ENCODE measurements around the gene CASK.

CASK gene

GRCh38 chrX:41827886-41828285 lies 95.5 kb downstream of the CASK start:
- DNase-seq, result no peak

- DNase-seq, result no peak
Measured at GRCh38 chrX:41825796-41826195, 97.6 kb downstream of the CASK start.

- no peak for DNase-seq
Measured at GRCh38 chrX:41824551-41824950, 98.8 kb downstream of the CASK start.

- no peak for DNase-seq
Measured at GRCh38 chrX:41823402-41823801, 100.0 kb downstream of the CASK start.

GRCh38 chrX:41822892-41823291 lies 100.5 kb downstream of the CASK start:
- no peak for DNase-seq

- no peak for DNase-seq
Measured at GRCh38 chrX:41808047-41808446, 115.3 kb downstream of the CASK start.

- no peak for DNase-seq
Measured at GRCh38 chrX:41802958-41803357, 120.4 kb downstream of the CASK start.

- no peak for DNase-seq
Measured at GRCh38 chrX:41799661-41800060, 123.7 kb downstream of the CASK start.

- DNase-seq, result no peak
Measured at GRCh38 chrX:41796577-41796976, 126.8 kb downstream of the CASK start.

- DNase-seq, result no peak
Measured at GRCh38 chrX:41796046-41796445, 127.3 kb downstream of the CASK start.

- DNase-seq, result no peak
Measured at GRCh38 chrX:41789374-41789773, 134.0 kb downstream of the CASK start.

- no peak for DNase-seq
Measured at GRCh38 chrX:41785685-41786084, 137.7 kb downstream of the CASK start.

- no peak for DNase-seq
Measured at GRCh38 chrX:41781500-41781899, 141.9 kb downstream of the CASK start.

GRCh38 chrX:41779941-41780340 lies 143.4 kb downstream of the CASK start:
- no peak for DNase-seq

- DNase-seq, result no peak
Measured at GRCh38 chrX:41779030-41779564, 144.3 kb downstream of the CASK start.

- no peak for DNase-seq
Measured at GRCh38 chrX:41761702-41762101, 161.7 kb downstream of the CASK start.

- no peak for DNase-seq
Measured at GRCh38 chrX:41761169-41761568, 162.2 kb downstream of the CASK start.

GRCh38 chrX:41759817-41760216 lies 163.5 kb downstream of the CASK start:
- no peak for DNase-seq

- DNase-seq, result no peak
Measured at GRCh38 chrX:41758401-41758800, 165.0 kb downstream of the CASK start.

- DNase-seq, result no peak
Measured at GRCh38 chrX:41750716-41751115, 172.6 kb downstream of the CASK start.

GRCh38 chrX:41739871-41740270 lies 183.5 kb downstream of the CASK start:
- DNase-seq, result no peak

- DNase-seq, result no peak
Measured at GRCh38 chrX:41737065-41737464, 186.3 kb downstream of the CASK start.

GRCh38 chrX:41734530-41734929 lies 188.8 kb downstream of the CASK start:
- DNase-seq, result no peak

- no peak for DNase-seq
Measured at GRCh38 chrX:41733939-41734338, 189.4 kb downstream of the CASK start.

- no peak for DNase-seq
Measured at GRCh38 chrX:41732260-41732659, 191.1 kb downstream of the CASK start.

- DNase-seq, result no peak
Measured at GRCh38 chrX:41730081-41730480, 193.3 kb downstream of the CASK start.
